ENCODE measurements around the gene PDGFRB.

PDGFRB gene

GRCh38 chr5:150175076-150175475 is 19.4 kb upstream of the PDGFRB start:
- H3K27me3 ChIP-seq (ENCODE audit: insufficient read depth, poor library complexity, severe bottlenecking), result no peaks in the 10 kb centered on the region
- DNase-seq (ENCODE audit: low read depth in 1 of 2, low spot score in 1 of 2), result no peak
- H3K4me3 ChIP-seq (replicated peaks; ENCODE audit: insufficient read depth, low read length), result no peak overlapping the region
- H3K27ac ChIP-seq (replicated peaks), result no peak overlapping the region
- TF ChIP-seq, protein P1, sequence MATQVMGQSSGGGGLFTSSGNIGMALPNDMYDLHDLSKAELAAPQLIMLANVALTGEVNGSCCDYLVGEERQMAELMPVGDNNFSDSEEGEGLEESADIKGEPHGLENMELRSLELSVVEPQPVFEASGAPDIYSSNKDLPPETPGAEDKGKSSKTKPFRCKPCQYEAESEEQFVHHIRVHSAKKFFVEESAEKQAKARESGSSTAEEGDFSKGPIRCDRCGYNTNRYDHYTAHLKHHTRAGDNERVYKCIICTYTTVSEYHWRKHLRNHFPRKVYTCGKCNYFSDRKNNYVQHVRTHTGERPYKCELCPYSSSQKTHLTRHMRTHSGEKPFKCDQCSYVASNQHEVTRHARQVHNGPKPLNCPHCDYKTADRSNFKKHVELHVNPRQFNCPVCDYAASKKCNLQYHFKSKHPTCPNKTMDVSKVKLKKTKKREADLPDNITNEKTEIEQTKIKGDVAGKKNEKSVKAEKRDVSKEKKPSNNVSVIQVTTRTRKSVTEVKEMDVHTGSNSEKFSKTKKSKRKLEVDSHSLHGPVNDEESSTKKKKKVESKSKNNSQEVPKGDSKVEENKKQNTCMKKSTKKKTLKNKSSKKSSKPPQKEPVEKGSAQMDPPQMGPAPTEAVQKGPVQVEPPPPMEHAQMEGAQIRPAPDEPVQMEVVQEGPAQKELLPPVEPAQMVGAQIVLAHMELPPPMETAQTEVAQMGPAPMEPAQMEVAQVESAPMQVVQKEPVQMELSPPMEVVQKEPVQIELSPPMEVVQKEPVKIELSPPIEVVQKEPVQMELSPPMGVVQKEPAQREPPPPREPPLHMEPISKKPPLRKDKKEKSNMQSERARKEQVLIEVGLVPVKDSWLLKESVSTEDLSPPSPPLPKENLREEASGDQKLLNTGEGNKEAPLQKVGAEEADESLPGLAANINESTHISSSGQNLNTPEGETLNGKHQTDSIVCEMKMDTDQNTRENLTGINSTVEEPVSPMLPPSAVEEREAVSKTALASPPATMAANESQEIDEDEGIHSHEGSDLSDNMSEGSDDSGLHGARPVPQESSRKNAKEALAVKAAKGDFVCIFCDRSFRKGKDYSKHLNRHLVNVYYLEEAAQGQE (IDR thresholded peaks at IDR 0.05; ENCODE audit: insufficient replicate concordance, low read depth), result no peak
- TF ChIP-seq, protein P2, sequence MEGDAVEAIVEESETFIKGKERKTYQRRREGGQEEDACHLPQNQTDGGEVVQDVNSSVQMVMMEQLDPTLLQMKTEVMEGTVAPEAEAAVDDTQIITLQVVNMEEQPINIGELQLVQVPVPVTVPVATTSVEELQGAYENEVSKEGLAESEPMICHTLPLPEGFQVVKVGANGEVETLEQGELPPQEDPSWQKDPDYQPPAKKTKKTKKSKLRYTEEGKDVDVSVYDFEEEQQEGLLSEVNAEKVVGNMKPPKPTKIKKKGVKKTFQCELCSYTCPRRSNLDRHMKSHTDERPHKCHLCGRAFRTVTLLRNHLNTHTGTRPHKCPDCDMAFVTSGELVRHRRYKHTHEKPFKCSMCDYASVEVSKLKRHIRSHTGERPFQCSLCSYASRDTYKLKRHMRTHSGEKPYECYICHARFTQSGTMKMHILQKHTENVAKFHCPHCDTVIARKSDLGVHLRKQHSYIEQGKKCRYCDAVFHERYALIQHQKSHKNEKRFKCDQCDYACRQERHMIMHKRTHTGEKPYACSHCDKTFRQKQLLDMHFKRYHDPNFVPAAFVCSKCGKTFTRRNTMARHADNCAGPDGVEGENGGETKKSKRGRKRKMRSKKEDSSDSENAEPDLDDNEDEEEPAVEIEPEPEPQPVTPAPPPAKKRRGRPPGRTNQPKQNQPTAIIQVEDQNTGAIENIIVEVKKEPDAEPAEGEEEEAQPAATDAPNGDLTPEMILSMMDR (IDR thresholded peaks at IDR 0.05; ENCODE audit: insufficient read depth, low read length), result no peak
- TF ChIP-seq SPI1 (IDR thresholded peaks at IDR 0.05; ENCODE audit: borderline replicate concordance, low read depth), result no peak
- no peak for TF ChIP-seq POLR2AphosphoS5 (IDR thresholded peaks at IDR 0.05; ENCODE audit: low read depth)
- no peak for TF ChIP-seq GABPA (IDR thresholded peaks at IDR 0.05; ENCODE audit: low read depth)

GRCh38 chr5:150174285-150174684 is 18.6 kb upstream of the PDGFRB start:
- Histone ChIP-seq H3K27me3 (ENCODE audit: insufficient read depth, poor library complexity, severe bottlenecking) (no peaks in the 10 kb centered on the region), H3K27ac (replicated peaks) (no peak overlapping the region), H3K4me3 (replicated peaks; ENCODE audit: insufficient read depth, low read length) (no peak overlapping the region)
- TF ChIP-seq SPI1 (IDR thresholded peaks at IDR 0.05; ENCODE audit: borderline replicate concordance, low read depth) (no peak), POLR2AphosphoS5 (IDR thresholded peaks at IDR 0.05; ENCODE audit: low read depth) (no peak), GABPA (IDR thresholded peaks at IDR 0.05; ENCODE audit: low read depth) (no peak)
- TF ChIP-seq, protein P1 (IDR thresholded peaks at IDR 0.05; ENCODE audit: insufficient replicate concordance, low read depth), result no peak
- TF ChIP-seq, protein P2 (IDR thresholded peaks at IDR 0.05; ENCODE audit: insufficient read depth, low read length), result no peak
- no peak for DNase-seq (ENCODE audit: low read depth in 1 of 2, low spot score in 1 of 2)

- no peak overlapping the region for H3K4me3 ChIP-seq (replicated peaks; ENCODE audit: insufficient read depth, low read length)
- no peaks in the 10 kb centered on the region for H3K27me3 ChIP-seq (ENCODE audit: insufficient read depth, poor library complexity, severe bottlenecking)
These were observed 17.5 kb upstream of the PDGFRB start for GRCh38 chr5:150173161-150173560.

More at GRCh38 chr5:150173161-150173560, 17.5 kb upstream of the PDGFRB start:
- no peak overlapping the region for H3K27ac ChIP-seq (replicated peaks)
- no peak for DNase-seq (ENCODE audit: low read depth in 1 of 2, low spot score in 1 of 2)
- no peak for TF ChIP-seq POLR2AphosphoS5 (IDR thresholded peaks at IDR 0.05; ENCODE audit: low read depth)
- TF ChIP-seq SPI1 (IDR thresholded peaks at IDR 0.05; ENCODE audit: borderline replicate concordance, low read depth), result no peak
- TF ChIP-seq, protein P1 (IDR thresholded peaks at IDR 0.05; ENCODE audit: insufficient replicate concordance, low read depth), result no peak

Measured in HL-60 (cell line).